Gastroesophageal sphincter (tissue), 4 donors: ENCODE results near the gene MLN. TPM values are rescaled to one million over a fixed set of nuclear protein-coding genes. Genes with fewer than 3 reads are reported as not detected.

Experiments
- ATAC-seq: fragments of 150-250 bp; one replicate; pipeline ENCODE4 v1.9.1; 2016; ENCODE audit warnings: mild to moderate bottlenecking, moderate library complexity
- H3K27ac ChIP-seq, 4 donors: fragments of 200-600 bp; sonication (generic) in 3 of 4; 1 replicate in 3 of 4; 2 replicates in 1 of 4; pipeline ENCODE4 v1.5.1; 2016 to 2019
- H3K27me3 ChIP-seq: fragments of 200-600 bp; sonication (generic); one replicate; pipeline ENCODE4 v1.5.1; 2019
- H3K36me3 ChIP-seq, 2 donors: fragments of 200-600 bp; sonication (generic); one replicate each; pipeline ENCODE4 v1.5.1; 2019; ENCODE audit warnings: control low read depth in 1 of 2
- H3K4me1 ChIP-seq, 3 donors: fragments of 200-600 bp; sonication (generic); 1 replicate in 2 of 3; 2 replicates in 1 of 3; pipeline ENCODE4 v1.5.1; 2016 to 2019; ENCODE audit warnings: control low read depth in 2 of 3
- H3K4me3 ChIP-seq, 2 donors: fragments of 200-600 bp; sonication (generic); one replicate each; pipeline ENCODE4 v1.5.1; 2019; ENCODE audit warnings: mild to moderate bottlenecking in 1 of 2, moderate library complexity in 1 of 2
- H3K9me3 ChIP-seq, 3 donors: fragments of 200-600 bp; sonication (generic); one replicate each; pipeline ENCODE4 v1.5.1; 2017 to 2019; ENCODE audit warnings: control low read depth in 2 of 3
- EP300 ChIP-seq: sonication (generic); formaldehyde crosslinking; IDR thresholded peaks from one replicate; pipeline ENCODE4 v1.6.1; 2017; ENCODE audit warnings: antibody characterized with exemption, mild to moderate bottlenecking
- POLR2A ChIP-seq, 2 donors: fragments of 450-650 bp; IDR thresholded peaks; one replicate each; pipeline ENCODE4 v1.6.1; 2017; ENCODE audit warnings: antibody characterized with exemption in 2 of 2, mild to moderate bottlenecking in 2 of 2, moderate library complexity in 1 of 2
- POLR2AphosphoS5 ChIP-seq: sonication (generic); formaldehyde crosslinking; IDR thresholded peaks from one replicate; pipeline ENCODE4 v1.6.1; 2017; ENCODE audit warnings: antibody characterized with exemption
- whole genome bisulfite sequencing, 2 donors: methylation state at CpG; one replicate each; pipeline ENCODE4 v1.1.5; 2018; ENCODE audit warnings: low coverage in 1 of 2; 5-methylcytosine and 5-hydroxymethylcytosine counted together
- total RNA-seq, 4 donors: library from RNA; depleted of rRNA; stranded (reverse); fragments of >200 nt; gene quantifications; one replicate each; pipeline ENCODE4 v1.1.0, GENCODE V29; 2016
- TF ChIP-seq, protein P1 (sequence below), 4 experiments: fragments of 200-600 bp in 2 of 4; fragments of 450-650 bp in 2 of 4; sonication (generic) in 1 of 4; IDR thresholded peaks; one replicate each; pipeline ENCODE4 v1.5.1; 2017 to 2019; ENCODE audit warnings: antibody characterized with exemption in 4 of 4, mild to moderate bottlenecking in 2 of 4, moderate library complexity in 2 of 4

Gene MLN
- total RNA-seq, 4 donors from 2014 or later: not detected

DNA sequence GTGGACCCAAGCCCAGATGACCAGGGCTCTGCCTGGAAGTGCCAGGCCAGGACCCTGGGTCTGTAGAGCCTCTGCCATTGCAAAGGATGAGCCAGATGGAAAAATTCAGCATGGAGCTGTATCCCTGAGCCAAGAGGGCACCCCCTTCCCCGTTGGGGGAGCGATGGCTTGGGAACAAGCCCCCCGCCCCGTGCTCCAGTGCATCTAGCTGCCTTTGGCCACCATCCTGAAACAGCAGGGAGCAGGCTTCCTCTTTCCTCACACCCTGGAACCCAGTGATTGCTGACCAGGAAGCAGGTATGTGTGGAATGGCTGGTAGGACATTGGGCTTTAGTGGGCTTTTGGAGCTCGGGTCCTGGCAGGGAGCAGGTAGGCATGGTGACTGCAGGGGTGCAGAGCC, 2.2 kb downstream of the MLN start:
- no peaks in the 10 kb centered on the region for H3K9me3 ChIP-seq
- H3K36me3 ChIP-seq: no peaks in the 10 kb centered on the region
- TF ChIP-seq EP300 (no peak), POLR2AphosphoS5 (no peak), POLR2A (IDR thresholded peaks at IDR 0.05) (no peak)
- TF ChIP-seq, protein P1, sequence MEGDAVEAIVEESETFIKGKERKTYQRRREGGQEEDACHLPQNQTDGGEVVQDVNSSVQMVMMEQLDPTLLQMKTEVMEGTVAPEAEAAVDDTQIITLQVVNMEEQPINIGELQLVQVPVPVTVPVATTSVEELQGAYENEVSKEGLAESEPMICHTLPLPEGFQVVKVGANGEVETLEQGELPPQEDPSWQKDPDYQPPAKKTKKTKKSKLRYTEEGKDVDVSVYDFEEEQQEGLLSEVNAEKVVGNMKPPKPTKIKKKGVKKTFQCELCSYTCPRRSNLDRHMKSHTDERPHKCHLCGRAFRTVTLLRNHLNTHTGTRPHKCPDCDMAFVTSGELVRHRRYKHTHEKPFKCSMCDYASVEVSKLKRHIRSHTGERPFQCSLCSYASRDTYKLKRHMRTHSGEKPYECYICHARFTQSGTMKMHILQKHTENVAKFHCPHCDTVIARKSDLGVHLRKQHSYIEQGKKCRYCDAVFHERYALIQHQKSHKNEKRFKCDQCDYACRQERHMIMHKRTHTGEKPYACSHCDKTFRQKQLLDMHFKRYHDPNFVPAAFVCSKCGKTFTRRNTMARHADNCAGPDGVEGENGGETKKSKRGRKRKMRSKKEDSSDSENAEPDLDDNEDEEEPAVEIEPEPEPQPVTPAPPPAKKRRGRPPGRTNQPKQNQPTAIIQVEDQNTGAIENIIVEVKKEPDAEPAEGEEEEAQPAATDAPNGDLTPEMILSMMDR (IDR thresholded peaks at IDR 0.05): no peak
- ATAC-seq: no peak
- H3K4me1 ChIP-seq: no peaks in the 10 kb centered on the region
- no CpG with 5 or more reads among the region's 5 CpGs for WGBS, 2 donors
- no peak overlapping the region for H3K4me3 ChIP-seq
- no peak overlapping the region for H3K27ac ChIP-seq
- peaks cover 97% of the 10 kb centered on the region for H3K27me3 ChIP-seq

DNA sequence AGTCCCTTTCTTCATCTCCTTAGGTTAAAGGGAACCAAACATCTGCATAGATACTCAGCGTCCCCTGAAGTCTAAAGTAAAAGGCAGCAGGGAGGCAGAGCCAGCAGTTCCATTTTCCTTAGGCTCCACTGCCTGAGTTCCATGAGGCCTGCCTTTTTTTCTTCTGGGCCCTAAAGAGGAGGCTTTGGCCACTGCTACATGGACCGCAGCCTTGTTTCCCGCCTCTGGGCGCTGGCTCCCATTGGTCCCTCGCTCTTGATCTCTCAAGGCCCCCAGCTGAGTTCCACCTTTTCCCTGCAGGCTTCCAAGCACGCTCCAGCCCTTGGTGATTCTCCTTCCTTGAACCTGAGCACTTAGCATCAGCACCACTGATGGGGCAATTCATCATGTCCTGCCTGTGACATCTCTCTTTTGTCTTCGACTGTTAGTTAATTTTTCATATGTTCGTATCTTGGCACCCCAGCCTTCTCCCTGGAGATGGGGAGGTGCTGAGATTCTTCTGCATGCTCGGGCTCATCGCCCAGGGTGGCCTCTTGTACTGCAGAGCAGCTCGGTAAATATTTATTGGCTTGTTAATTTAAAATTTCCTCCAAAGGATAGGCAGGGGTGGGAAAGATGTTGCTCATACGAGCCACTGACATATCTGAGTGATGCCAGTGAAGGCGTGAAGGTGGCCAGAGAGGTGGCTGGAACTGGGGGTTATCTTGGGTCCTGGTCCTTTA, 3.4 kb downstream of the MLN start:
- H3K27ac ChIP-seq: no peak overlapping the region
- ATAC-seq: no peak
- no peak overlapping the region for H3K4me3 ChIP-seq
- H3K27me3 ChIP-seq: peaks cover 98% of the 10 kb centered on the region
- WGBS, 2 donors: 61 to 82% methylated on average over 5 to 7 of the region's 13 CpGs
- no peaks in the 10 kb centered on the region for H3K36me3 ChIP-seq
- TF ChIP-seq, protein P1 (IDR thresholded peaks at IDR 0.05): no peak
- no peak for TF ChIP-seq EP300
- no peak for TF ChIP-seq POLR2AphosphoS5
- no peak for TF ChIP-seq POLR2A (IDR thresholded peaks at IDR 0.05)
- H3K4me1 ChIP-seq: no peaks in the 10 kb centered on the region
- H3K9me3 ChIP-seq: no peaks in the 10 kb centered on the region

DNA sequence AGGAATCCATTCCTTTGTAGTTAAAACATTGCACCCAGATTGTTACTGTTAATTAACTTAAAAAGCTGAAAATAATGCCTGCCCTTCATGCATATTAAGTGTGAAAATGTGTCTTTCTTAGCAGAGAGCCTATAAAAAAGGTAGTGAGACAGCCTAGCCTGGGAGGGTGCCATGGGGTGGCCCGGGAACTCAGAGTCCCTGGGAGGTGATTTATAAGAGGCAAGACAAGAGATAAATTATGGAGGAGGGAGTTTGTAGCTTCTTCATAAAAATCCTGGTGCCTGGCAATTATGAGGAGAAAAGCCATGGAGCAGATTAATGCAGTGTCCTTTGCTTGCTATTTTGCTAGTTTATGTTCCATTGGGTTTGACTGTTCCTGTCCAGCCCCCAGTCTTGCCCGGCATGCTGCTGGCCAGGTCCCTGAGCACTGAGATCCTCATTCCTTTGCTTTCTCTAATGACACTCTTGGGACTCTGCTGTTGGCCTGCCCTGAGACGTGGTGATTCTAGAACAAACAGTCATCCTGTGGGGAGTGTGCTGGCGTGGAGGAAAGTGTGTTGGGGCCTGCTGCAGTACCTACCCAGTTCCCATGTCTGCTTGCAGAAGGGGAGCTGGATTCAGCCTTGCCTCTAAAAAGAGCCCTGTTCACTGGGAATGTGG, 4.2 kb downstream of the MLN start:
- Histone ChIP-seq H3K27ac (no peak overlapping the region), H3K4me1 (no peaks in the 10 kb centered on the region), H3K36me3 (no peaks in the 10 kb centered on the region), H3K4me3 (no peak overlapping the region), H3K27me3 (peaks cover 97% of the 10 kb centered on the region), H3K9me3 (no peaks in the 10 kb centered on the region)
- TF ChIP-seq POLR2AphosphoS5: no peak
- TF ChIP-seq EP300: no peak
- no peak for TF ChIP-seq POLR2A (IDR thresholded peaks at IDR 0.05)
- TF ChIP-seq, protein P1 (IDR thresholded peaks at IDR 0.05): no peak
- ATAC-seq: no peak
- WGBS, 2 donors: 60 to 76% methylated on average over 1 to 3 of the region's 4 CpGs

DNA sequence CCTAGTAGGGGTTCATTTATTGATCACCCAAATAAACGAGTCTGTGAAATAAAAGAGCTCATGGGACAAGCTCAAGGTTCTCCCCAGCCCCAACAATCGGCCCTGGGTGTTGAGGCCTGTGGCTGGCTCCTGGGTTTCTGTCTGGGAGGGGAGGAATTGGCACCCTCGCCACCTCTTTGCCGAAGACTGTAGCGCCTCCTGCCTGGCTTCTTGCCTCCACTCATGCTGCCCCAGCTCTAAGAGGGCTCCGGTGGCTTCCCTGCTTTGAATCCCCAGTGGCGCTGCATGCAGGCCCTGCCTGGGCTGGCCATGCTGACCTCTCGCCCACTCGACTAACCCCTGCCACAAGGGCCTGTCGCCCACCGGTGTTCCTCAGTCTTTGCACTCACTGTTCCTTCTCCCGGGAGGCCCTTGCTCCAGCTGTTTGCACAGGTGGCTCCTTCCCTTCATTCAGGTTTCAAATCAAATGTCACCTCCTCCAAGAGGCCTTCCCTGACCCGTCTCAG, 5.4 kb downstream of the MLN start:
- Histone ChIP-seq H3K27ac (no peak overlapping the region), H3K4me3 (no peak overlapping the region), H3K27me3 (peaks cover 97% of the 10 kb centered on the region), H3K36me3 (no peaks in the 10 kb centered on the region), H3K9me3 (no peaks in the 10 kb centered on the region), H3K4me1 (no peaks in the 10 kb centered on the region)
- 42 to 74% methylated on average over 1 to 8 of the region's 13 CpGs for WGBS, 2 donors
- TF ChIP-seq, protein P1 (IDR thresholded peaks at IDR 0.05): no peak
- no peak for TF ChIP-seq POLR2AphosphoS5
- TF ChIP-seq POLR2A (IDR thresholded peaks at IDR 0.05): no peak
- no peak for TF ChIP-seq EP300
- no peak for ATAC-seq
